GM10266 (cell line): ENCODE data around the gene PIP5K1C.
"Not testable (repeated sequence)": the region's sequence is repeated elsewhere in the genome, so short reads cannot be mapped to it uniquely, and the experiment has no call there.

ENCODE experiments used
- DNase-seq: peaks from one replicate; pipeline ENCODE4 v3.0.0; 2012; ENCODE audit errors: extremely low spot score
- CTCF ChIP-seq: IDR thresholded peaks from 2 replicates; pipeline ENCODE4 v1.5.1; 2012; ENCODE audit warnings: mild to moderate bottlenecking, low read depth; ENCODE audit not compliant: control insufficient read depth, insufficient read depth; ENCODE audit errors: missing control alignments

PIP5K1C gene

DNA sequence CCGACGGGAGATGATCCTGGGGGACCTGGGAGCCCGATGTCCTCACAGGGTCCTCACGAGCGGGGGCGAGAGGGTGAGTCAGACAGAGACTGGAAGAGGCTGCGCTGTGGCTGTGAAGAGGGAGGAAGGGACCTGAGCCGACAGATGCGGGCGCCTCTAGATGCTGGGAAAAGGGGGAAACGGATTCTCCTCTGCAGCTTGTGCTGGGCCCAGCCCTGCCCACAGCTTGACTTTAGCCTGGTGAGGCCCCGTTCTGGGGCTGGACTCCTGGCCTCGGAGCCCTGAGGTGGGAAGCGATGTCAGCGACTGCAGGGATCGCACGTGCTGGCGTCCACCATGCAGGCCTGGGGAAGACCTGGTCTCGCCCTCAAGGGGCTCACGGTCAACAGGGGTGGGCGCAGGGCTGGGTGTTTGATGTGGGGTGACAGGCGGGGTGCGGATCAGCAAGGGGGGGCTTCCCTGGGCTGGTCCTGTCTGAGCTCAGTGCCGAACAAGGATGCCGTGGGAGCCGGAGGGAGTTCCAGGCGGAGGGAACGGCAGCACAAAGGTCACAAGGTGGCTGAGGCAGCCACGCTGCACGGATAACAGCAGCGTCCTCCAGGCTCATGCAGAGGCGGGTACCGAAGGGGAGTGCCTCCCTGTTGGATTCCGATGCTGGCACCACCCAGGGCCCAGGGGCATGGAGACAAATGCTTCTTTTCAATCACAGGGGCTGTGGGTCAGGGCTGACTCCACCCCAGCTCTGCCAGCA, 31.8 kb downstream of the PIP5K1C start:
- no peak for TF ChIP-seq CTCF
- DNase-seq, result no peak

DNA sequence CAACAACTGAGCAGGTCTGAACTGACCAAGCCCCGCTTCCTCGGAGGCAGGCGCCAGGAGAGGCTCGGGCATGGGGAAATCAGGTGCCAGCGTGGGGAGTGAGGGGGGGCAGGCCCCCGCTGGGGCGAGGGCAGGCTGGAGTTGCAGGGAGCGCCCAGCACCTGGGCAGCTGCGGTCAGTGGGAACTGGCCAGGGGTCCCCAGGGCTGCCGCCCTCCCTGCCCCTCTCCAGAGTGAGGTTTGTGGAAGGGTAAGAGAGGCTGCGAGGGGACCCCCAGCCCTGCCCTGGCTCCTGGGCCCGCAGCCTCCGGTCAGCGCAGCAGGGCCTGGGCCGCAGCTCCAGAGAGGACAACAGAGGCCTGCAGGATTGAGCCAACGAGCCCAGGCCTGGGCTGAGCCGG, 32.5 kb downstream of the PIP5K1C start:
- TF ChIP-seq CTCF, result no peak
- DNase-seq, result no peak

DNA sequence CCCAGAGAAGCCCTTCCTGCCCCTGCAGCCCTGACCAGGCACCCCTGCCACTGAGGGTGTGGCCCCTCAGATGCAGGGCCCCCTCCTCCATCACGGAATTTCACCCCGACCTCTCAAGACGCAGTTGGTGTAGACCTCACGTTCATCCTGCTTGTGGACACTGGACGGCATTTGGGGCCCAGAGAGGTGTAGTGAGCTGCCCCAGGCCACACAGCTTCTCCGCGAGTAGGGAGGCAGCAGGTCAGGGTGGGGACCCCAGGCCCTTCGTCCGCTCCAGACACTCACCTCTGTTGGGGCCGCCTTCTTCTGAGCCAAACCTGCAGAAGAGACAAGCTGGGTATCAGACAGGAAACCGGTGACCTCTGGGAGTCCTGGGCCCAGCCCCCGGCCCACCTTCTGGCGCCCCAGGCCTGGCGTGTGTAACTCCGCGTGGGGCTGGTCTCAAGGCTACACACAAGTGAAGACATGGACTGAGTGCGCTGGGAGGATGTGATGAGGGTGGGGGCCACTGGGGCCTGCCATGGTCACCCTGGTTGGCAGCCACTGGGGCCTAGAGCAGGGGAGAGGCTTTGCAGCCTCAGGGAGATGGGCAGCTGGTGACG, 33.1 kb downstream of the PIP5K1C start:
- no peak for DNase-seq
- TF ChIP-seq CTCF, result no peak

- DNase-seq, result not testable (repeated sequence)
Measured at GRCh38 chr19:3666545-3666856, 33.8 kb downstream of the PIP5K1C start.

DNA sequence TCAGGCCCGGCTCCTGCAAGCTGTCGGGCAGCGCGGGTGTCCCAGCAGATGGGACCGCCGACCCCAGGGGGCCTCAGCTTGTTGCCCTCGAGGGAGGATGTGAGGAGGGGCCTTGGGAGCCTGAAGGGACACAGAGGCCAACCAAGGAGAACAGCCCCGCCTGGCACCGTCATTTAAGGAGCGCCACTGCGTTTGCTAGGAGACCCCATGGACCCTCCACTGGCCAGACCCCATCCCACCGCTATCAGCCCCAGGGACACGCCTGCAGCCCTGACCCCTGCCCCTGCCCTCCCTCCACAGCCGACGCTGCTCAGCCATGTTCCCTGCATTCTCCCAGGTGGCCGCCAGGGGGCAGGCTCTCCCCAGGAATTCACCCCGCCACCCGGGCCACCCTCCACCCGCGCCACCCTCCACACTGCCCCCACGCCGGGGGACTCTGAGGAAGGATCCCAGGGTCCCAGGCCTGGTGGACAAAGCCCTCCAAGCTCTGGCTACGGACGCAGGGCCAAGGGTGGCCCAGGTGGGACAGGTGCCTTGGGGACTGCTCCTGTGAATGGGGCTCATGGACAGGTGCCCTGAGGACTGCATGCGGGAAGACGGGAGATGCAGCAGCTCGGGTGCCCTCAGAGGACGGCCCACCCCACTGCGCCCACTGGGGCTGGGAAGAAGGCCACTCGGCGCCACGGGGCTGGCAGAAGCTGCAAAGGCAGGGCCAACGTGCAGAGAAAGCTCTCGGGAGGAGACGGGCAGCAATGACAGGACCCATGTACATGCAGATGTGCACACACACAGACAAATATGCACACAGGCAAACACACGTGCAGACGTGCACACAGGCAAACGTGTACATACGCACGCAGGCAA, 34.4 kb downstream of the PIP5K1C start:
- DNase-seq, result peak; percentile 91
- peak; percentile 92 for TF ChIP-seq CTCF

GRCh38 chr19:3664879-3665642, 35.2 kb downstream of the PIP5K1C start:
- DNase-seq, result no peak
- TF ChIP-seq CTCF, result no peak

DNA sequence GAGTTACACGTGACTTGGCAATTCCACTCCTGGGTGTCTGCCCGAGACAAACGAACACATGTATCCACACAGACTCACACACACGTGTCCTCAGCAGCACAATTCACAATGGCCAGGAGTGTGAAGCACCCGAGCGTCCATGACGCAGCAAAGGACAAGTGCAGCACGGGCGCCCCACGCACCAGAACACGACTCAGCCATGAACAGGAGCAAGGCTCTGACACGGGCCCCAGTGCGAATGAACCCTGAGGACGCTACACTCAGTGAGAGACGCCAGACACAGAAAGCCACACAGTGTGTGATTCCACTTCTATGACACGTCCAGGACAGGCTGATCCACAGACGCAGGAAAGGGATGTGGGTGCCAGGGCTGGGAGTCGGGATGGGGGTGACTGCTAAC, 36.4 kb downstream of the PIP5K1C start:
- no peak for DNase-seq
- TF ChIP-seq CTCF, result no peak
